LNCaP clone FGC (cell line): ENCODE data around the gene IFNAR1.
"Not testable (repeated sequence)": the region's sequence is repeated elsewhere in the genome, so short reads cannot be mapped to it uniquely, and the experiment has no call there.

Source experiments
- DNase-seq: peaks from one replicate; pipeline ENCODE4 v3.0.0-alpha.2; 2011; ENCODE audit warnings: low read depth
- H3K4me3 ChIP-seq: 2 replicates; pipeline ENCODE4 v1.5.1; 2011; ENCODE audit warnings: mild to moderate bottlenecking, low read depth, low read length, control low read depth
- CTCF ChIP-seq: IDR thresholded peaks from 2 replicates; pipeline ENCODE4 v1.5.1; 2012; ENCODE audit warnings: mild to moderate bottlenecking; ENCODE audit not compliant: control insufficient read depth, insufficient read depth; ENCODE audit errors: extremely low read depth

IFNAR1 gene

GRCh38 chr21:33378081-33378480, 53.3 kb downstream of the IFNAR1 start:
- no peak overlapping the region for H3K4me3 ChIP-seq
- DNase-seq = no peak
- no peak for TF ChIP-seq CTCF

- not testable (repeated sequence) for DNase-seq, H3K4me3 ChIP-seq
Measured at GRCh38 chr21:33379934-33380333, 55.2 kb downstream of the IFNAR1 start.

- no peak for TF ChIP-seq CTCF
- H3K4me3 ChIP-seq = no peak overlapping the region
- peak; percentile 37 for DNase-seq
Measured at GRCh38 chr21:33380483-33380998, 55.8 kb downstream of the IFNAR1 start.

- DNase-seq, H3K4me3 ChIP-seq: not testable (repeated sequence)
Measured at GRCh38 chr21:33381381-33381780, 56.6 kb downstream of the IFNAR1 start.

GRCh38 chr21:33383056-33383888, 58.5 kb downstream of the IFNAR1 start:
- no peak for DNase-seq
- TF ChIP-seq CTCF = no peak
- H3K4me3 ChIP-seq = no peak overlapping the region

GRCh38 chr21:33384841-33385331, 60.1 kb downstream of the IFNAR1 start:
- H3K4me3 ChIP-seq = no peak overlapping the region
- no peak for DNase-seq
- no peak for TF ChIP-seq CTCF

GRCh38 chr21:33386222-33386784, 61.5 kb downstream of the IFNAR1 start:
- TF ChIP-seq CTCF = no peak

More at GRCh38 chr21:33386222-33386784, 61.5 kb downstream of the IFNAR1 start:
- DNase-seq = no peak
- H3K4me3 ChIP-seq = no peak overlapping the region
